ENCODE measurements around the gene ARHGAP45.

DNA sequence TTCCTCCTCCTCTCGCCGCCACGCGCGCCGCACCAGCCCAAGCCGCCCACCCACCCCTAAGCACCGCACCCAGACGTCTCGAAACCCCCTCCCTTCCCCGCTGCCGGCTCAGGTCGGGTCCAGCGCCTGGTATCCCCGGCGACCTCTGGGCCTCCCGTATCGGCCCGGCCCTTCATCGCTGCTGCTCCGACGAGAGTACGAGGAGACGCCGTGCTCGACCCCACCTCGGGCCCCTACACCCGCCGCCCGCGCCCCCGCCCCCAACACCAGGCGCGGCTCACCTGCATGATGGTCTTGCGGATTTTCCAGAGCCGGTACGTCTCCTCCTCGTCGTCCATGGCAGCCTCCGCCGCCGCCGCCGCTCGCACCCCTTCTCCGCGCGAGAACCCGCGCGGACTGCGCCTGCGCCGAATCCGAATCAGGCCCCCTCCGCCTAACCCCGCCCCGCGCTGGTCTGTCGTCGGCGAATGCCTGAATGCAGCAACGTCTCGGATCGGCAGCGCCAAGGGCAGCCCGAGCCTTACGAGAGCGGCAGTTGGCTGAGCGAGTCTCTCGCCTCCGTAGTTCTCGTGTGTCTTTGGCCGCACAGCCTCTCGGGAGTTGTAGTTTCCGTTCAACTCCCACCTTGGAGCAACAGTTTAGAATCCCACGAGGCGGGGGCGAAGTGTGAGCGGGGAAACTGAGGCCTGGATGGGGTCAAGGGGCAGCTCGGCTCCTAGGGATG is 28.2 kb downstream of the ARHGAP45 start, which contains the start of gene POLR2E:
- TF ChIP-seq, protein P1, sequence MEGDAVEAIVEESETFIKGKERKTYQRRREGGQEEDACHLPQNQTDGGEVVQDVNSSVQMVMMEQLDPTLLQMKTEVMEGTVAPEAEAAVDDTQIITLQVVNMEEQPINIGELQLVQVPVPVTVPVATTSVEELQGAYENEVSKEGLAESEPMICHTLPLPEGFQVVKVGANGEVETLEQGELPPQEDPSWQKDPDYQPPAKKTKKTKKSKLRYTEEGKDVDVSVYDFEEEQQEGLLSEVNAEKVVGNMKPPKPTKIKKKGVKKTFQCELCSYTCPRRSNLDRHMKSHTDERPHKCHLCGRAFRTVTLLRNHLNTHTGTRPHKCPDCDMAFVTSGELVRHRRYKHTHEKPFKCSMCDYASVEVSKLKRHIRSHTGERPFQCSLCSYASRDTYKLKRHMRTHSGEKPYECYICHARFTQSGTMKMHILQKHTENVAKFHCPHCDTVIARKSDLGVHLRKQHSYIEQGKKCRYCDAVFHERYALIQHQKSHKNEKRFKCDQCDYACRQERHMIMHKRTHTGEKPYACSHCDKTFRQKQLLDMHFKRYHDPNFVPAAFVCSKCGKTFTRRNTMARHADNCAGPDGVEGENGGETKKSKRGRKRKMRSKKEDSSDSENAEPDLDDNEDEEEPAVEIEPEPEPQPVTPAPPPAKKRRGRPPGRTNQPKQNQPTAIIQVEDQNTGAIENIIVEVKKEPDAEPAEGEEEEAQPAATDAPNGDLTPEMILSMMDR (conservative IDR thresholded peaks at IDR 0.05; ENCODE audit: low read depth, low read length) = no peak
- no peak for TF ChIP-seq EZH2 (IDR thresholded peaks at IDR 0.05; ENCODE audit: low read length, unreplicated experiment)
